SK-N-SH (cell line): ENCODE measurements around the gene MYO15B. TPM values are rescaled to one million over a fixed set of nuclear protein-coding genes. Genes with fewer than 3 reads are reported as not detected.

Experiments
- CTCF ChIA-PET: fragments of 300-600, 350-600 bp; formaldehyde crosslinking; extraction: SDS; loops from one replicate; lab custom pipeline; 2021; lab: Yijun Ruan, JAX
- POLR2A ChIA-PET: fragments of 350-600 bp; sonication (Branson Sonifier 250); formaldehyde crosslinking; extraction: SDS; loops from one replicate; lab custom pipeline; 2020; ENCODE audit warnings: antibody characterized with exemption, inconsistent platforms; lab: Yijun Ruan, JAX
- DNase-seq: peaks from one replicate; pipeline ENCODE4 v3.0.0; 2012
- H2AFZ ChIP-seq: fragments of 200-600 bp; sonication (generic); 2 replicates; pipeline ENCODE4 v1.8.1; 2016; ENCODE audit warnings: antibody characterized with exemption, mild to moderate bottlenecking, low read depth
- H3F3A ChIP-seq: fragments of 200-600 bp; sonication (generic); replicated peaks from 2 replicates; pipeline ENCODE3; 2016; ENCODE audit warnings: antibody characterized with exemption, mild to moderate bottlenecking; ENCODE audit not compliant: insufficient read depth
- H3K27ac ChIP-seq, 2 experiments: fragments of 200-500 bp in 1 of 2; fragments of 200-600 bp in 1 of 2; sonication (Bioruptor generic) in 1 of 2; sonication (generic), shearing (Covaris generic) in 1 of 2; 2 replicates each; pipeline versions ENCODE4 v1.5.1 to v1.6.1; 2014 to 2016; ENCODE audit warnings: low read depth in 2 of 2, inconsistent platforms in 1 of 2, low read length in 1 of 2, mild to moderate bottlenecking in 1 of 2, mixed read lengths in 1 of 2
- H3K27me3 ChIP-seq: fragments of 200-600 bp; sonication (generic), shearing (Covaris generic); 2 replicates; pipeline ENCODE4 v1.6.1; 2016; ENCODE audit warnings: mixed run types; ENCODE audit not compliant: insufficient read depth
- H3K36me3 ChIP-seq, 2 experiments: fragments of 200-500 bp in 1 of 2; fragments of 200-600 bp in 1 of 2; sonication (Bioruptor generic) in 1 of 2; sonication (generic) in 1 of 2; replicated peaks in 1 of 2; 2 replicates each; pipeline versions ENCODE3 to v1.5.1; 2014 to 2016; ENCODE audit warnings: low read length in 1 of 2, mild to moderate bottlenecking in 1 of 2; ENCODE audit not compliant: insufficient read depth in 2 of 2, control insufficient read depth in 1 of 2
- H3K4me1 ChIP-seq, 2 experiments: fragments of 200-500 bp in 1 of 2; fragments of 200-600 bp in 1 of 2; sonication (Bioruptor generic) in 1 of 2; sonication (generic), shearing (Covaris generic) in 1 of 2; 2 replicates each; pipeline versions ENCODE4 v1.5.1 to v1.6.1; 2014 to 2016; ENCODE audit warnings: low read depth in 1 of 2, low read length in 1 of 2, mixed run types in 1 of 2; ENCODE audit not compliant: insufficient read depth in 2 of 2, control insufficient read depth in 1 of 2
- H3K4me2 ChIP-seq: fragments of 200-600 bp; sonication (generic), shearing (Covaris generic); 2 replicates; pipeline ENCODE4 v1.6.1; 2017; ENCODE audit warnings: mixed run types
- H3K4me3 ChIP-seq, 2 experiments: fragments of 200-500 bp in 1 of 2; fragments of 200-600 bp in 1 of 2; sonication (Bioruptor generic) in 1 of 2; sonication (generic), shearing (Covaris generic) in 1 of 2; 2 replicates each; pipeline versions ENCODE4 v1.5.1 to v1.8.1; 2014 to 2016; ENCODE audit warnings: low read depth in 2 of 2, inconsistent platforms in 1 of 2, low read length in 1 of 2, mild to moderate bottlenecking in 1 of 2, mixed read lengths in 1 of 2, moderate library complexity in 1 of 2
- H3K79me2 ChIP-seq: fragments of 200-600 bp; sonication (generic); 2 replicates; pipeline ENCODE4 v1.8.1; 2017; ENCODE audit warnings: mild to moderate bottlenecking; ENCODE audit not compliant: insufficient read depth
- H3K9ac ChIP-seq: fragments of 200-600 bp; sonication (generic); 2 replicates; pipeline ENCODE4 v1.6.1; 2017; ENCODE audit warnings: mixed run types
- H3K9me2 ChIP-seq: fragments of 200-600 bp; sonication (generic); 2 replicates; pipeline ENCODE4 v1.6.1; 2017; ENCODE audit warnings: mixed run types
- H3K9me3 ChIP-seq: fragments of 200-600 bp; sonication (generic); 2 replicates; pipeline ENCODE4 v1.6.1; 2017; ENCODE audit warnings: mixed run types, mild to moderate bottlenecking, moderate library complexity
- H4K20me1 ChIP-seq: fragments of 200-600 bp; sonication (generic); 2 replicates; pipeline ENCODE4 v1.6.1; 2017; ENCODE audit warnings: mild to moderate bottlenecking, mixed run types; ENCODE audit not compliant: insufficient read depth
- CHD2 ChIP-seq: fragments of 150-350 bp; IDR thresholded peaks from 2 replicates; pipeline ENCODE4 v1.6.1; 2018; ENCODE audit warnings: low read length; ENCODE audit not compliant: partially characterized antibody
- FOSL2 ChIP-seq: IDR thresholded peaks from 2 replicates; pipeline ENCODE4 v1.4.0; 2012; ENCODE audit warnings: low read depth, mild to moderate bottlenecking, moderate library complexity, borderline replicate concordance
- FOXJ3 ChIP-seq: sonication (generic); formaldehyde crosslinking; IDR thresholded peaks from 2 replicates; pipeline ENCODE4 v1.5.1; 2020; ENCODE audit warnings: mild to moderate bottlenecking, missing genetic modification reagents
- GABPA ChIP-seq: IDR thresholded peaks from 2 replicates; pipeline ENCODE4 v1.4.0; 2012; ENCODE audit warnings: low read depth, mild to moderate bottlenecking
- JUND ChIP-seq: IDR thresholded peaks from 2 replicates; pipeline ENCODE4 v1.4.0; 2012
- MEF2A ChIP-seq: IDR thresholded peaks from 2 replicates; pipeline ENCODE4 v1.4.0; 2012; ENCODE audit warnings: low read depth, borderline replicate concordance
- POLR2AphosphoS5 ChIP-seq: IDR thresholded peaks from 2 replicates; pipeline ENCODE4 v1.6.1; 2012; ENCODE audit warnings: low read depth, low read length
- RAD21 ChIP-seq: IDR thresholded peaks from 2 replicates; pipeline ENCODE4 v1.6.1; 2012; ENCODE audit warnings: mild to moderate bottlenecking, low read length
- RCOR1 ChIP-seq: fragments of 150-350 bp; IDR thresholded peaks from 2 replicates; pipeline ENCODE4 v1.6.1; 2017; ENCODE audit warnings: antibody characterized with exemption, low read length
- RFX5 ChIP-seq: IDR thresholded peaks from 2 replicates; pipeline ENCODE4 v1.6.1; 2012; ENCODE audit warnings: mild to moderate bottlenecking, improper control_type of control experiment, low read length
- SMC3 ChIP-seq: IDR thresholded peaks from 2 replicates; pipeline ENCODE4 v1.6.1; 2012; ENCODE audit warnings: low read depth, low read length, improper control_type of control experiment
- TAF1 ChIP-seq: IDR thresholded peaks from 2 replicates; pipeline ENCODE4 v1.6.1; 2012; ENCODE audit warnings: low read depth, mild to moderate bottlenecking, low read length, moderate library complexity, borderline replicate concordance
- TCF12 ChIP-seq: IDR thresholded peaks from 2 replicates; pipeline ENCODE4 v1.4.0; 2012
- TEAD4 ChIP-seq: IDR thresholded peaks from 2 replicates; pipeline ENCODE4 v1.4.0; 2012; ENCODE audit warnings: mild to moderate bottlenecking, borderline replicate concordance; ENCODE audit not compliant: insufficient read depth
- WGBS: methylation state at CpG from one replicate; pipeline ENCODE4 v1.1.6; 2017; ENCODE audit warnings: low lambda C conversion rate; 5-methylcytosine and 5-hydroxymethylcytosine counted together
- polyA plus RNA-seq, 3 experiments: library from polyadenylated mRNA; depleted of rRNA; stranded (reverse); fragments of >200 nt; gene quantifications; 2 replicates each; pipeline ENCODE4 v1.2.3, GENCODE V29; 2012
- TF ChIP-seq, protein P1 (sequence below): IDR thresholded peaks from 2 replicates; pipeline ENCODE4 v1.4.0; 2012; ENCODE audit warnings: low read depth, borderline replicate concordance
- TF ChIP-seq, protein P2 (sequence below): fragments of 150-350 bp; IDR thresholded peaks from 2 replicates; pipeline ENCODE4 v1.6.1; 2016; ENCODE audit warnings: mild to moderate bottlenecking, low read depth, low read length
- TF ChIP-seq, protein P3 (sequence below): fragments of 150-350 bp; IDR thresholded peaks from 2 replicates; pipeline ENCODE4 v1.6.1; 2017; ENCODE audit warnings: antibody characterized with exemption, low read length, low read depth, borderline replicate concordance
- TF ChIP-seq, protein P4 (sequence below): IDR thresholded peaks from 2 replicates; pipeline ENCODE4 v1.6.1; 2012; ENCODE audit warnings: mild to moderate bottlenecking, low read depth, low read length, moderate library complexity
- TF ChIP-seq, protein P5 (sequence below): IDR thresholded peaks from 2 replicates; pipeline ENCODE4 v1.4.0; 2012; ENCODE audit warnings: low read depth, borderline replicate concordance
- TF ChIP-seq, protein P6 (sequence below): fragments of 200-600 bp; sonication (generic); IDR thresholded peaks from 2 replicates; pipeline ENCODE4 v1.6.1; 2017; ENCODE audit warnings: antibody characterized with exemption, mild to moderate bottlenecking, moderate library complexity

MYO15B gene
- polyA plus RNA-seq, 1 of the 3 experiments (the other 2 are of a cell fraction): 10.3 TPM

DNA sequence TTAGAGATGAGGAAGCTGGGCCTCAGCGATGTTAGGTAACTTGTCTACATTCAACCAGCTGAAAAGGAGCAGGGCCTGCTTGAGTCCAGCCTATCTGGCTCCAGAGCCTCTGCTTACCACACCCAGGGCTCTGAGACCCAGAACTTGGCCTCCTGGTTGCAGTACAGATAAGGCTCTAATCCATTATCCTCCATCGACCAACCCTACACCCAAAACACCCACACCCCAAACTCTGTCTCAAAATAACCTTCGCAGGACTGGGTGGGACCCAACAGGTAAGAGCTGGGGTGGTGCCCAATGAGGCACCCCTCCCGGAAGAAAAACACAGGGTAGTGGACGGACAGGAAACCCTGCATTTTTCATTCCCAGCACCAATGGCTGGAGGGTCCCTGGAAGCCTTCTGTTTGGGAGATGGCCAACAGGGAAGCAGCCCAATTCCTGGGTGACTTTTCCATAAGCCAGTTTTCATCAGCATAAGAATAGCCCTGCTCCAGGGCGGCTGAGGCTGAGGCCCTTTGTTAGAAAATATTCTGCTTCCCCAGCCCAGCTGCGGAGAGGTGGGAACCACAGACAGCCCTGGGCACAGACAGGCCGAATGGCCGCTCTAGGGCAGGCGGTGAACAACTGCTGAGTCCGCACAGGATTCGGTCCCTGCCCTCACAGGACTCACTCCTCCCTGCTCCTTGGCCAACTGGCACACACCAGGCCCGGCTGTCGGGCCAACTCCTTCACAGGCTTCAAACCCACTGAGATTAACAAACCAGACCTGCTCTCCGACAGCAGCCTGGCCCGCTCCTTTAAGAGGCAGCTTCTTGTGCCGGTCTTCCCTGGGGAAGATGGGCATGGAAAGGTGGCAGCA is 55.4 kb downstream of the MYO15B start:
- Histone ChIP-seq H3K9ac (no peak overlapping the region), H3K4me2 (no peak overlapping the region), H2AFZ (no peak overlapping the region), H4K20me1 (no peaks in the 10 kb centered on the region), H3K9me3 (no peaks in the 10 kb centered on the region), H3F3A (no peaks in the 10 kb centered on the region), H3K4me1 (no peaks in the 10 kb centered on the region; a peak in 1 of 4 replicates), H3K27me3 (no peaks in the 10 kb centered on the region), H3K36me3 (peaks cover under 1 to 54% of the 10 kb centered on the region in 2 experiments), H3K27ac (no peak overlapping the region), H3K4me3 (no peak overlapping the region), H3K9me2 (no peaks in the 10 kb centered on the region), H3K79me2 (no peaks in the 10 kb centered on the region)
- DNase-seq: no peak
- TF ChIP-seq, protein P1, sequence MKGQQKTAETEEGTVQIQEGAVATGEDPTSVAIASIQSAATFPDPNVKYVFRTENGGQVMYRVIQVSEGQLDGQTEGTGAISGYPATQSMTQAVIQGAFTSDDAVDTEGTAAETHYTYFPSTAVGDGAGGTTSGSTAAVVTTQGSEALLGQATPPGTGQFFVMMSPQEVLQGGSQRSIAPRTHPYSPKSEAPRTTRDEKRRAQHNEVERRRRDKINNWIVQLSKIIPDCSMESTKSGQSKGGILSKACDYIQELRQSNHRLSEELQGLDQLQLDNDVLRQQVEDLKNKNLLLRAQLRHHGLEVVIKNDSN: no peak
- TF ChIP-seq SMC3 (no peak), MEF2A (no peak), TCF12 (no peak), TAF1 (no peak), FOSL2 (no peak), RCOR1 (no peak), TEAD4 (no peak), RFX5 (no peak), FOXJ3 (CRISPR knock-in tag) (no peak), CHD2 (no peak), GABPA (no peak), RAD21 (no peak), POLR2AphosphoS5 (no peak), JUND (no peak)
- TF ChIP-seq, protein P2, sequence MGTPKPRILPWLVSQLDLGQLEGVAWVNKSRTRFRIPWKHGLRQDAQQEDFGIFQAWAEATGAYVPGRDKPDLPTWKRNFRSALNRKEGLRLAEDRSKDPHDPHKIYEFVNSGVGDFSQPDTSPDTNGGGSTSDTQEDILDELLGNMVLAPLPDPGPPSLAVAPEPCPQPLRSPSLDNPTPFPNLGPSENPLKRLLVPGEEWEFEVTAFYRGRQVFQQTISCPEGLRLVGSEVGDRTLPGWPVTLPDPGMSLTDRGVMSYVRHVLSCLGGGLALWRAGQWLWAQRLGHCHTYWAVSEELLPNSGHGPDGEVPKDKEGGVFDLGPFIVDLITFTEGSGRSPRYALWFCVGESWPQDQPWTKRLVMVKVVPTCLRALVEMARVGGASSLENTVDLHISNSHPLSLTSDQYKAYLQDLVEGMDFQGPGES: no peak
- TF ChIP-seq, protein P3, sequence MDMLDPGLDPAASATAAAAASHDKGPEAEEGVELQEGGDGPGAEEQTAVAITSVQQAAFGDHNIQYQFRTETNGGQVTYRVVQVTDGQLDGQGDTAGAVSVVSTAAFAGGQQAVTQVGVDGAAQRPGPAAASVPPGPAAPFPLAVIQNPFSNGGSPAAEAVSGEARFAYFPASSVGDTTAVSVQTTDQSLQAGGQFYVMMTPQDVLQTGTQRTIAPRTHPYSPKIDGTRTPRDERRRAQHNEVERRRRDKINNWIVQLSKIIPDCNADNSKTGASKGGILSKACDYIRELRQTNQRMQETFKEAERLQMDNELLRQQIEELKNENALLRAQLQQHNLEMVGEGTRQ: no peak
- TF ChIP-seq, protein P4, sequence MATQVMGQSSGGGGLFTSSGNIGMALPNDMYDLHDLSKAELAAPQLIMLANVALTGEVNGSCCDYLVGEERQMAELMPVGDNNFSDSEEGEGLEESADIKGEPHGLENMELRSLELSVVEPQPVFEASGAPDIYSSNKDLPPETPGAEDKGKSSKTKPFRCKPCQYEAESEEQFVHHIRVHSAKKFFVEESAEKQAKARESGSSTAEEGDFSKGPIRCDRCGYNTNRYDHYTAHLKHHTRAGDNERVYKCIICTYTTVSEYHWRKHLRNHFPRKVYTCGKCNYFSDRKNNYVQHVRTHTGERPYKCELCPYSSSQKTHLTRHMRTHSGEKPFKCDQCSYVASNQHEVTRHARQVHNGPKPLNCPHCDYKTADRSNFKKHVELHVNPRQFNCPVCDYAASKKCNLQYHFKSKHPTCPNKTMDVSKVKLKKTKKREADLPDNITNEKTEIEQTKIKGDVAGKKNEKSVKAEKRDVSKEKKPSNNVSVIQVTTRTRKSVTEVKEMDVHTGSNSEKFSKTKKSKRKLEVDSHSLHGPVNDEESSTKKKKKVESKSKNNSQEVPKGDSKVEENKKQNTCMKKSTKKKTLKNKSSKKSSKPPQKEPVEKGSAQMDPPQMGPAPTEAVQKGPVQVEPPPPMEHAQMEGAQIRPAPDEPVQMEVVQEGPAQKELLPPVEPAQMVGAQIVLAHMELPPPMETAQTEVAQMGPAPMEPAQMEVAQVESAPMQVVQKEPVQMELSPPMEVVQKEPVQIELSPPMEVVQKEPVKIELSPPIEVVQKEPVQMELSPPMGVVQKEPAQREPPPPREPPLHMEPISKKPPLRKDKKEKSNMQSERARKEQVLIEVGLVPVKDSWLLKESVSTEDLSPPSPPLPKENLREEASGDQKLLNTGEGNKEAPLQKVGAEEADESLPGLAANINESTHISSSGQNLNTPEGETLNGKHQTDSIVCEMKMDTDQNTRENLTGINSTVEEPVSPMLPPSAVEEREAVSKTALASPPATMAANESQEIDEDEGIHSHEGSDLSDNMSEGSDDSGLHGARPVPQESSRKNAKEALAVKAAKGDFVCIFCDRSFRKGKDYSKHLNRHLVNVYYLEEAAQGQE: no peak
- TF ChIP-seq, protein P5, sequence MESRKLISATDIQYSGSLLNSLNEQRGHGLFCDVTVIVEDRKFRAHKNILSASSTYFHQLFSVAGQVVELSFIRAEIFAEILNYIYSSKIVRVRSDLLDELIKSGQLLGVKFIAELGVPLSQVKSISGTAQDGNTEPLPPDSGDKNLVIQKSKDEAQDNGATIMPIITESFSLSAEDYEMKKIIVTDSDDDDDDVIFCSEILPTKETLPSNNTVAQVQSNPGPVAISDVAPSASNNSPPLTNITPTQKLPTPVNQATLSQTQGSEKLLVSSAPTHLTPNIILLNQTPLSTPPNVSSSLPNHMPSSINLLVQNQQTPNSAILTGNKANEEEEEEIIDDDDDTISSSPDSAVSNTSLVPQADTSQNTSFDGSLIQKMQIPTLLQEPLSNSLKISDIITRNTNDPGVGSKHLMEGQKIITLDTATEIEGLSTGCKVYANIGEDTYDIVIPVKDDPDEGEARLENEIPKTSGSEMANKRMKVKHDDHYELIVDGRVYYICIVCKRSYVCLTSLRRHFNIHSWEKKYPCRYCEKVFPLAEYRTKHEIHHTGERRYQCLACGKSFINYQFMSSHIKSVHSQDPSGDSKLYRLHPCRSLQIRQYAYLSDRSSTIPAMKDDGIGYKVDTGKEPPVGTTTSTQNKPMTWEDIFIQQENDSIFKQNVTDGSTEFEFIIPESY: no peak
- TF ChIP-seq, protein P6, sequence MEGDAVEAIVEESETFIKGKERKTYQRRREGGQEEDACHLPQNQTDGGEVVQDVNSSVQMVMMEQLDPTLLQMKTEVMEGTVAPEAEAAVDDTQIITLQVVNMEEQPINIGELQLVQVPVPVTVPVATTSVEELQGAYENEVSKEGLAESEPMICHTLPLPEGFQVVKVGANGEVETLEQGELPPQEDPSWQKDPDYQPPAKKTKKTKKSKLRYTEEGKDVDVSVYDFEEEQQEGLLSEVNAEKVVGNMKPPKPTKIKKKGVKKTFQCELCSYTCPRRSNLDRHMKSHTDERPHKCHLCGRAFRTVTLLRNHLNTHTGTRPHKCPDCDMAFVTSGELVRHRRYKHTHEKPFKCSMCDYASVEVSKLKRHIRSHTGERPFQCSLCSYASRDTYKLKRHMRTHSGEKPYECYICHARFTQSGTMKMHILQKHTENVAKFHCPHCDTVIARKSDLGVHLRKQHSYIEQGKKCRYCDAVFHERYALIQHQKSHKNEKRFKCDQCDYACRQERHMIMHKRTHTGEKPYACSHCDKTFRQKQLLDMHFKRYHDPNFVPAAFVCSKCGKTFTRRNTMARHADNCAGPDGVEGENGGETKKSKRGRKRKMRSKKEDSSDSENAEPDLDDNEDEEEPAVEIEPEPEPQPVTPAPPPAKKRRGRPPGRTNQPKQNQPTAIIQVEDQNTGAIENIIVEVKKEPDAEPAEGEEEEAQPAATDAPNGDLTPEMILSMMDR: no peak
- CTCF ChIA-PET: interaction anchor here (1.0 to 37.9 kb wide), 5 partner anchors 4 to 108 kb away, joined by 3 to 1370 read pairs (median 1189); partner anchors contain the start of genes GALK1 and SMIM5
- POLR2A ChIA-PET: no interaction called here
- WGBS: 94% methylated on average over 17 of the region's 17 CpGs
